Measurements from ENCODE around the gene SYCP2.

Gene SYCP2

DNA sequence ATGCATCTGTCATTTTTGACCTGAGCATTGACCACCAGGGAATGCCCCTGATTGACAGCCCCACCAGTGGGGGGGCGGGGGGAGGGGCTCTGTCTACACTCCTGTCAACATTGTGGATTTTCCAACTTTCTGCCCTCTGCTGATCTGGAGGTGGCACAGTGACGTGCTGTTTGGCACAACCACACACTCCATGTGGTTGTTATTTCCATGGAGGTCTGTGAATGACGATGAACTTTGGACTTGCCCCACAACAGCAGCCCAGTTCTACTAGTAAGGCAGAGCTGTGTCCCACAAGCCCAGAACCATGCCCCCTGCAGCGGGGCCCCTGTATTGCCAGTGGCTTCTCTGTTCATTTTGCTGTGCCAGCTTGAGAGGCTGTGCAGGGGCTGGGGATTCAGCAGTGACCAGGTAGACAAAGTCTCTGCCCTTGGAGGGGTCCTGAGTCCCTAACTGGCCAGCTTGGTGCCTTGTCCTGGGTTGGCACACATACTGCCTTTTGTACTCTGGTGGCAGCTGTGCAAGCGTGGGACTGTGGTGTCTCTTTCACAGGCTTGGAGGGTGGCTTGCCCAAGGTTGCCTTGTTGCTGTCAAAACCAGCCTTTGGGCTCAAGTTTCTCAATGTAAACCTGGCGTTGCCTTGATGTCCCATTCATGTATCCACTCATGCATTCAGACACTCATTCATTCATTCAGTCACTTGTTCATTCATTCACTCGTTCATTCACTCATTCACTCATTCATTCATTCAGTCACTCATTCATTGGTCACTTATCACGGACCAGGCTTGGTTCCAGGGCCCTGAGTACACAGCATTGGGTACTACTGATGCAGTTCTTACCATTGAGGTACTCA lies 108.5 kb downstream of the SYCP2 start:
- Histone ChIP-seq H3K9me3 (ENCODE audit: insufficient read depth, low read length) (no peaks in the 10 kb centered on the region), H3K4me1 (ENCODE audit: low read length) (no peaks in the 10 kb centered on the region; the same call in 1 of the 2 replicates), H3K27me3 (ENCODE audit: low read depth, low read length) (peaks cover 24% of the 10 kb centered on the region; the same call in 1 of the 2 replicates), H3K79me2 (ENCODE audit: low read length) (no peaks in the 10 kb centered on the region), H3K36me3 (replicated peaks; ENCODE audit: low read depth, low read length) (no peaks in the 10 kb centered on the region), H3K4me3 (ENCODE audit: low read length) (no peak overlapping the region), H3K9ac (ENCODE audit: low read length) (no peak overlapping the region), H3K27ac (ENCODE audit: low read length) (no peak overlapping the region), H4K20me1 (ENCODE audit: insufficient read depth, low read length) (no peaks in the 10 kb centered on the region), H2AFZ (ENCODE audit: low read depth, low read length) (no peak overlapping the region), H3K4me2 (ENCODE audit: low read length) (no peak overlapping the region)
- TF ChIP-seq CTCF (IDR thresholded peaks at IDR 0.05; ENCODE audit: low read depth, low read length) (no peak), EZH2phosphoT487 (IDR thresholded peaks at IDR 0.05; ENCODE audit: low read depth) (no peak)

DNA sequence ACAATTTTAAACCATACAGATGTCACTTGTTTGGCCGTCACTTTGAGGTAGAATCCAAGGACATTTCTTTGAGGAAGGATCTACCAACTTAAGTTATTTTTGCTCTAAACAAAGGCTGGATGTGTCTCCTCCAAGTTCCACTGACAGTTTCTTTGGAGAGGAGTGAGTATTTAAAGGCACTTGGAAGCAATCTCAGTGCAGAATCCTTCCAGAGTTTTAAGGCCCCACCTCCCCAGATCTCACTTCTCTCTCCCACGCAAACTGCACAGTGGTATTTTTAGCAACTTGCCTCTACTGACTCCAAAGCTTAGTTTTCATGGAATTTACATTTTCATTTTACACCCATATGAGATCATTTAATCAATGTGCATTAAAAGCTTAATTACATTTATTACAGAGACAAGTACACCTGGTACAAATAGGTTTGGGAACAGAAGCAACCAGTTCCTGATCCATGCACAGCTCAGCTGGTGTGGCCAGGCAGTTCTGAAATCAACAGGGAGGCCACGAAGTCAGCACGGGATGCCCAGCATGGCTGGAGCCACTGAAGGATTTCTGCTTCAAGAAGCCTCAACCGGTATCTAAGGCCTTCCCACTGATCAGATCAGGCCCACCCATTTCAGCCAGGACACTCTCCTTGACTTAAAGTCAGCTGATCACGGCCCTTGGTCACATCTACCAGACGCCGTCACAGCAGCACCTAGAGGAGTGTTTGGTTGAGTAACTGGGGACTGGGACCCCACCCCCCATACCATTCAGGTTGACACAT lies 109.8 kb downstream of the SYCP2 start:
- H3K36me3 ChIP-seq (replicated peaks; ENCODE audit: low read depth, low read length), result no peaks in the 10 kb centered on the region
- no peaks in the 10 kb centered on the region for H3K79me2 ChIP-seq (ENCODE audit: low read length)
- H3K9me3 ChIP-seq (ENCODE audit: insufficient read depth, low read length), result no peaks in the 10 kb centered on the region
- H3K27ac ChIP-seq (ENCODE audit: low read length), result no peak overlapping the region
- TF ChIP-seq CTCF (IDR thresholded peaks at IDR 0.05; ENCODE audit: low read depth, low read length) (no peak), EZH2phosphoT487 (IDR thresholded peaks at IDR 0.05; ENCODE audit: low read depth) (no peak)
- no peak overlapping the region for H3K4me3 ChIP-seq (ENCODE audit: low read length)
- no peaks in the 10 kb centered on the region for H4K20me1 ChIP-seq (ENCODE audit: insufficient read depth, low read length)
- no peak overlapping the region for H3K4me2 ChIP-seq (ENCODE audit: low read length)
- no peak overlapping the region for H3K9ac ChIP-seq (ENCODE audit: low read length)
- peaks cover 18% of the 10 kb centered on the region; the same call in 1 of the 2 replicates for H3K27me3 ChIP-seq (ENCODE audit: low read depth, low read length)
- H3K4me1 ChIP-seq (ENCODE audit: low read length), result no peaks in the 10 kb centered on the region
- no peak overlapping the region for H2AFZ ChIP-seq (ENCODE audit: low read depth, low read length)

- no peaks in the 10 kb centered on the region for H4K20me1 ChIP-seq (ENCODE audit: insufficient read depth, low read length)
- H3K4me2 ChIP-seq (ENCODE audit: low read length), result no peak overlapping the region
- no peak overlapping the region for H3K4me3 ChIP-seq (ENCODE audit: low read length)
- no peak overlapping the region for H3K27ac ChIP-seq (ENCODE audit: low read length)
- TF ChIP-seq CTCF (IDR thresholded peaks at IDR 0.05; ENCODE audit: low read depth, low read length), result no peak
- TF ChIP-seq EZH2phosphoT487 (IDR thresholded peaks at IDR 0.05; ENCODE audit: low read depth), result no peak
- no peak overlapping the region for H2AFZ ChIP-seq (ENCODE audit: low read depth, low read length)
- no peaks in the 10 kb centered on the region for H3K4me1 ChIP-seq (ENCODE audit: low read length)
- no peaks in the 10 kb centered on the region for H3K36me3 ChIP-seq (replicated peaks; ENCODE audit: low read depth, low read length)
- H3K27me3 ChIP-seq (ENCODE audit: low read depth, low read length), result peaks cover 14% of the 10 kb centered on the region; the same call in 1 of the 2 replicates
- H3K9ac ChIP-seq (ENCODE audit: low read length), result no peak overlapping the region
- no peaks in the 10 kb centered on the region for H3K79me2 ChIP-seq (ENCODE audit: low read length)
- no peaks in the 10 kb centered on the region for H3K9me3 ChIP-seq (ENCODE audit: insufficient read depth, low read length)
These were observed 110.4 kb downstream of the SYCP2 start for GRCh38 chr20:59823030-59823423.
